ENCODE data around the gene MERTK. TPM values are rescaled to one million over a fixed set of nuclear protein-coding genes. Genes with fewer than 3 reads are reported as not detected.

Gene MERTK
- polyA plus RNA-seq, 1 of the 3 experiments (the other 2 are of a cell fraction), result 9.6 TPM

GRCh38 chr2:112023707-112024106 is 125.3 kb downstream of the MERTK start:
- WGBS (ENCODE audit: low lambda C conversion rate), result 90% methylated on average over 4 of the region's 5 CpGs
- H3K27ac ChIP-seq (ENCODE audit: low read depth in 2 of 2, low read length in 1 of 2), result no peak overlapping the region
- peaks cover 3% of the 10 kb centered on the region for H3F3A ChIP-seq (replicated peaks; ENCODE audit: insufficient read depth)
- no peaks in the 10 kb centered on the region for H4K20me1 ChIP-seq (ENCODE audit: insufficient read depth)
- DNase-seq, result no peak
- no peaks in the 10 kb centered on the region for H3K27me3 ChIP-seq (ENCODE audit: insufficient read depth)
- H3K79me2 ChIP-seq (ENCODE audit: insufficient read depth), result no peaks in the 10 kb centered on the region
- no peak overlapping the region for H3K4me2 ChIP-seq
- no peak overlapping the region for H3K9ac ChIP-seq
- TF ChIP-seq RXRA (IDR thresholded peaks at IDR 0.05; ENCODE audit: borderline replicate concordance, low read depth) (no peak), MXI1 (IDR thresholded peaks at IDR 0.05; ENCODE audit: low read depth, low read length) (no peak), REST (IDR thresholded peaks at IDR 0.05; ENCODE audit: low read depth, low read length) (no peak), FOXJ3 (CRISPR knock-in tag; IDR thresholded peaks at IDR 0.05) (no peak), GABPA (IDR thresholded peaks at IDR 0.05; ENCODE audit: low read depth) (no peak), RCOR1 (IDR thresholded peaks at IDR 0.05; ENCODE audit: low read length) (no peak), IRF3 (IDR thresholded peaks at IDR 0.05; ENCODE audit: low read depth, low read length) (no peak), MEF2A (IDR thresholded peaks at IDR 0.05; ENCODE audit: borderline replicate concordance, low read depth) (no peak), NRF1 (IDR thresholded peaks at IDR 0.05; ENCODE audit: low read depth, low read length) (no peak), RFX5 (IDR thresholded peaks at IDR 0.05; ENCODE audit: low read length) (no peak), TEAD4 (IDR thresholded peaks at IDR 0.05; ENCODE audit: borderline replicate concordance, insufficient read depth) (no peak), USF1 (IDR thresholded peaks at IDR 0.05; ENCODE audit: borderline replicate concordance, low read depth) (no peak), GATA2 (CRISPR knock-in tag; IDR thresholded peaks at IDR 0.05) (no peak), USF2 (IDR thresholded peaks at IDR 0.05; ENCODE audit: borderline replicate concordance, low read depth, low read length) (no peak), RAD21 (IDR thresholded peaks at IDR 0.05; ENCODE audit: low read length) (no peak)
- no peaks in the 10 kb centered on the region for H3K9me2 ChIP-seq
- no peaks in the 10 kb centered on the region for H3K9me3 ChIP-seq
- no peaks in the 10 kb centered on the region for H3K36me3 ChIP-seq (replicated peaks in 1 of 2; ENCODE audit: control insufficient read depth in 1 of 2, insufficient read depth in 2 of 2, low read length in 1 of 2)
- CTCF ChIA-PET, result no interaction called here
- no peak overlapping the region for H3K4me3 ChIP-seq (ENCODE audit: low read depth in 2 of 2, low read length in 1 of 2)
- POLR2A ChIA-PET, result no interaction called here
- H2AFZ ChIP-seq (ENCODE audit: low read depth), result no peak overlapping the region
- H3K4me1 ChIP-seq (ENCODE audit: control insufficient read depth in 1 of 2, insufficient read depth in 2 of 2, low read depth in 1 of 2, low read length in 1 of 2), result peaks cover 0 to 19% of the 10 kb centered on the region in 2 experiments; a peak in 2 of 4 replicates

Measured in SK-N-SH (cell line).